ENCODE results near the gene RAB43.

Gene RAB43

GRCh38 chr3:129059311-129059958 lies 62.2 kb downstream of the RAB43 start:
- DNase-seq = no peak

- DNase-seq = no peak
Measured at GRCh38 chr3:129058441-129059200, 63.0 kb downstream of the RAB43 start.

GRCh38 chr3:129057249-129057648 lies 64.4 kb downstream of the RAB43 start:
- DNase-seq = no peak

GRCh38 chr3:129056451-129057173 lies 65.0 kb downstream of the RAB43 start:
- DNase-seq = no peak

GRCh38 chr3:129054605-129055104 lies 66.9 kb downstream of the RAB43 start:
- DNase-seq = no peak

- DNase-seq = no peak
Measured at GRCh38 chr3:129052675-129053074, 68.9 kb downstream of the RAB43 start.

- DNase-seq = no peak
Measured at GRCh38 chr3:129051871-129052340, 69.7 kb downstream of the RAB43 start.

GRCh38 chr3:129050556-129051295 lies 70.9 kb downstream of the RAB43 start:
- DNase-seq = no peak

- no peak for DNase-seq
Measured at GRCh38 chr3:129047553-129047839, 74.1 kb downstream of the RAB43 start.

GRCh38 chr3:129046732-129047552 lies 74.7 kb downstream of the RAB43 start:
- no peak for DNase-seq

GRCh38 chr3:129046037-129046731 lies 75.4 kb downstream of the RAB43 start:
- no peak for DNase-seq

GRCh38 chr3:129045675-129046036 lies 75.9 kb downstream of the RAB43 start:
- no peak for DNase-seq

GRCh38 chr3:129040579-129041300 lies 80.9 kb downstream of the RAB43 start:
- no peak for DNase-seq

GRCh38 chr3:129040039-129040336 lies 81.6 kb downstream of the RAB43 start:
- DNase-seq = no peak

- DNase-seq = no peak
Measured at GRCh38 chr3:129039271-129040038, 82.1 kb downstream of the RAB43 start.

GRCh38 chr3:129038121-129038855 lies 83.3 kb downstream of the RAB43 start:
- DNase-seq = no peak

Measured in NCI-H187 treated with DMSO at 0.1 percent for 48 hours (cell line).